Neural cell (in vitro differentiated cells): ENCODE measurements around the gene F13A1. TPM values are rescaled to one million over a fixed set of nuclear protein-coding genes. Genes with fewer than 3 reads are reported as not detected.

Source experiments
- H2AFZ ChIP-seq: fragments of 200-600, 300-800 bp; sonication (generic), shearing (Covaris generic); 2 replicates; pipeline ENCODE4 v1.6.0; 2014; ENCODE audit warnings: low read depth, mild to moderate bottlenecking, antibody characterized with exemption, low read length, moderate library complexity
- H3F3A ChIP-seq: fragments of 200-600 bp; shearing (Covaris generic); 2 replicates; pipeline ENCODE4 v1.6.1; 2016; ENCODE audit warnings: mild to moderate bottlenecking, moderate library complexity, mixed read lengths, antibody characterized with exemption, low read length; ENCODE audit not compliant: insufficient read depth, poor library complexity, severe bottlenecking
- H3K27ac ChIP-seq: fragments of 200-600, 300-800 bp; sonication (generic), shearing (Covaris generic); 2 replicates; pipeline ENCODE4 v1.5.1; 2014; ENCODE audit warnings: mild to moderate bottlenecking, low read length, moderate library complexity
- H3K27me3 ChIP-seq: fragments of 300-800, 200-600 bp; sonication (generic), shearing (Covaris generic); 2 replicates; pipeline ENCODE4 v1.6.0; 2014; ENCODE audit warnings: mild to moderate bottlenecking, low read depth, low read length, moderate library complexity; ENCODE audit not compliant: insufficient read depth
- H3K36me3 ChIP-seq: fragments of 300-800, 200-600 bp; sonication (generic), shearing (Covaris generic); 2 replicates; pipeline ENCODE4 v1.5.1; 2014; ENCODE audit warnings: mild to moderate bottlenecking, antibody characterized with exemption, low read length, moderate library complexity; ENCODE audit not compliant: insufficient read depth
- H3K4me2 ChIP-seq: fragments of 300-800, 200-600 bp; sonication (generic), shearing (Covaris generic); 2 replicates; pipeline ENCODE4 v1.6.0; 2014; ENCODE audit warnings: mild to moderate bottlenecking, low read length
- H3K4me3 ChIP-seq: fragments of 300-800, 200-600 bp; sonication (generic), shearing (Covaris generic); 2 replicates; pipeline ENCODE4 v1.5.1; 2014; ENCODE audit warnings: mild to moderate bottlenecking, low read length, moderate library complexity
- H3K79me2 ChIP-seq: fragments of 200-600 bp; shearing (Covaris generic); replicated peaks from 2 replicates; pipeline ENCODE4 v1.6.0; 2014; ENCODE audit warnings: mild to moderate bottlenecking, low read length, moderate library complexity; ENCODE audit not compliant: insufficient read depth
- H3K9ac ChIP-seq: fragments of 300-800, 200-600 bp; sonication (generic), shearing (Covaris generic); 2 replicates; pipeline ENCODE4 v1.6.1; 2016; ENCODE audit warnings: mild to moderate bottlenecking, low read length, mixed read lengths
- H3K9me2 ChIP-seq: fragments of 200-600 bp; shearing (Covaris generic); 2 replicates; pipeline ENCODE4 v1.6.1; 2016; ENCODE audit warnings: mild to moderate bottlenecking, low read length, mixed read lengths; ENCODE audit not compliant: insufficient read depth
- H3K9me3 ChIP-seq: fragments of 200-600, 300-800 bp; sonication (generic), shearing (Covaris generic); 2 replicates; pipeline ENCODE4 v1.6.1; 2016; ENCODE audit warnings: mild to moderate bottlenecking, mixed run types, low read length, moderate library complexity, mixed read lengths
- H4K20me1 ChIP-seq: fragments of 200-600 bp; shearing (Covaris generic); 2 replicates; pipeline ENCODE4 v1.6.1; 2016; ENCODE audit warnings: mild to moderate bottlenecking, mixed run types; ENCODE audit not compliant: insufficient read depth
- EP300 ChIP-seq: fragments of 450-650 bp; conservative IDR thresholded peaks from 2 replicates; pipeline ENCODE4 v1.6.1; 2014; ENCODE audit warnings: antibody characterized with exemption, mild to moderate bottlenecking, moderate library complexity; ENCODE audit not compliant: poor library complexity, severe bottlenecking
- MXI1 ChIP-seq: fragments of 450-650 bp; conservative IDR thresholded peaks from 2 replicates; pipeline ENCODE4 v1.6.1; 2014; ENCODE audit warnings: antibody characterized with exemption, mild to moderate bottlenecking; ENCODE audit not compliant: poor library complexity, severe bottlenecking
- POLR2AphosphoS5 ChIP-seq: IDR thresholded peaks from 2 replicates; pipeline ENCODE4 v1.6.1; 2012
- RAD21 ChIP-seq: fragments of 450-650 bp; conservative IDR thresholded peaks from 2 replicates; pipeline ENCODE4 v1.6.1; 2014; ENCODE audit warnings: antibody characterized with exemption, mild to moderate bottlenecking, moderate library complexity
- SMC3 ChIP-seq: fragments of 450-650 bp; conservative IDR thresholded peaks from 2 replicates; pipeline ENCODE4 v1.6.1; 2014; ENCODE audit warnings: antibody characterized with exemption, mild to moderate bottlenecking, moderate library complexity; ENCODE audit not compliant: poor library complexity
- TAF1 ChIP-seq: IDR thresholded peaks from 2 replicates; pipeline ENCODE4 v1.6.1; 2012; ENCODE audit warnings: low read depth
- polyA plus RNA-seq: library from polyadenylated mRNA; depleted of rRNA; stranded (reverse); fragments of >200 nt; gene quantifications from 2 replicates; pipeline ENCODE4 v1.2.3, GENCODE V29; 2014
- TF ChIP-seq, protein P1 (sequence below): IDR thresholded peaks from 2 replicates; pipeline ENCODE4 v1.6.1; 2012; ENCODE audit warnings: borderline replicate concordance
- TF ChIP-seq, protein P2 (sequence below): fragments of 450-650 bp; IDR thresholded peaks from 2 replicates; pipeline ENCODE4 v1.5.1; 2014; ENCODE audit warnings: antibody characterized with exemption, mild to moderate bottlenecking, moderate library complexity; ENCODE audit not compliant: poor library complexity, severe bottlenecking

Gene F13A1
- polyA plus RNA-seq, 1 donor from 2014 or later, result not detected

DNA sequence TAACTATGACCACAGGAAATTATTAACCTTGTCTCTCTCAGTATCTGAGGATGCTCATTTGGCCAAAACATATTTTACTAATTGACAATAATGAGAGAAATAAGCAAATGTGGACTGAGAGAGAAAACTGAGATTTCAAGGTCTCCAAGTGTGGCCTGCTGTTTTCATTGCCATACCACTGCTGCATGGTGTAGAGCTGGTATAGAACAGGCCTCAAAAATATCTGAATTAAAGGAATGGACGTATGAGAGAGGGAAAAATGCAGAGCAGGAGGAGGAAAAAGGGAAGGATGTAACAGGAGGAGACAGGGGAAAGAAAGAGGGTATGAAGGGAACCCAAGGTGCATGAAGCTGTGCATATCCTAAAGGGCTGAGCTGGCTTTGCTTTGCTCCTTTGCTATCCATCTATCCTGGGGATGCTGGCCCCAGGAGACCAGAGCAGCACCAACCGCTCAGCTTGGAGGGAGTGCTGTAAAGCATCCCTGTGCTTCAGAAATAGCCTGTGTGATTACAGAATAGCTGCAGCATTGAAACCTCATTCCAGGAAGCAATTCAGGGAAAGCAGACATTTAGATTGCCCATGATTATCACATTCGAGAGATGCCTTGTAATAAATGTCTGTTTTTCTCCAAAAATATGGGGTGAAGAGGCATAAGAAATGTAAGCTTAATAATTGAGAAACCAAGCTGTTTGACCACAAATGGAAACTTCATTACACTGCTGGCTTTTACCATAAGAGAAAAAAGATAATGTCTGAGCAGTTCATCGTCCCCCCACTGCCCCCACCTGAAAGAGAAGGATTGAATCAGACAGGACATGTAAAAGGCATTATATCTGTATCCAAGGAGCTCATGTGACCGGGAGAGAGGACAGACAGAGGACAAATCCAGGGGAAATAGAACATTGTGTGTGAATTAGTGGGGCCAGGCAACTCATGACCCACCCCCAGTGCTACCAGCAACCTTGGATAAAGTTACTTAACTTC lies 80.6 kb downstream of the F13A1 start:
- Histone ChIP-seq H3K9ac (no peak overlapping the region), H3F3A (no peaks in the 10 kb centered on the region), H3K27me3 (no peaks in the 10 kb centered on the region), H3K27ac (peak overlapping the region; percentile 42), H4K20me1 (no peaks in the 10 kb centered on the region), H3K4me3 (peak overlapping the region; percentile 31), H3K36me3 (no peaks in the 10 kb centered on the region), H2AFZ (no peak overlapping the region), H3K9me2 (no peaks in the 10 kb centered on the region), H3K79me2 (no peaks in the 10 kb centered on the region), H3K9me3 (no peaks in the 10 kb centered on the region), H3K4me2 (peak overlapping the region; percentile 26)
- TF ChIP-seq, protein P1, sequence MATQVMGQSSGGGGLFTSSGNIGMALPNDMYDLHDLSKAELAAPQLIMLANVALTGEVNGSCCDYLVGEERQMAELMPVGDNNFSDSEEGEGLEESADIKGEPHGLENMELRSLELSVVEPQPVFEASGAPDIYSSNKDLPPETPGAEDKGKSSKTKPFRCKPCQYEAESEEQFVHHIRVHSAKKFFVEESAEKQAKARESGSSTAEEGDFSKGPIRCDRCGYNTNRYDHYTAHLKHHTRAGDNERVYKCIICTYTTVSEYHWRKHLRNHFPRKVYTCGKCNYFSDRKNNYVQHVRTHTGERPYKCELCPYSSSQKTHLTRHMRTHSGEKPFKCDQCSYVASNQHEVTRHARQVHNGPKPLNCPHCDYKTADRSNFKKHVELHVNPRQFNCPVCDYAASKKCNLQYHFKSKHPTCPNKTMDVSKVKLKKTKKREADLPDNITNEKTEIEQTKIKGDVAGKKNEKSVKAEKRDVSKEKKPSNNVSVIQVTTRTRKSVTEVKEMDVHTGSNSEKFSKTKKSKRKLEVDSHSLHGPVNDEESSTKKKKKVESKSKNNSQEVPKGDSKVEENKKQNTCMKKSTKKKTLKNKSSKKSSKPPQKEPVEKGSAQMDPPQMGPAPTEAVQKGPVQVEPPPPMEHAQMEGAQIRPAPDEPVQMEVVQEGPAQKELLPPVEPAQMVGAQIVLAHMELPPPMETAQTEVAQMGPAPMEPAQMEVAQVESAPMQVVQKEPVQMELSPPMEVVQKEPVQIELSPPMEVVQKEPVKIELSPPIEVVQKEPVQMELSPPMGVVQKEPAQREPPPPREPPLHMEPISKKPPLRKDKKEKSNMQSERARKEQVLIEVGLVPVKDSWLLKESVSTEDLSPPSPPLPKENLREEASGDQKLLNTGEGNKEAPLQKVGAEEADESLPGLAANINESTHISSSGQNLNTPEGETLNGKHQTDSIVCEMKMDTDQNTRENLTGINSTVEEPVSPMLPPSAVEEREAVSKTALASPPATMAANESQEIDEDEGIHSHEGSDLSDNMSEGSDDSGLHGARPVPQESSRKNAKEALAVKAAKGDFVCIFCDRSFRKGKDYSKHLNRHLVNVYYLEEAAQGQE, result peak; percentile 24
- TF ChIP-seq POLR2AphosphoS5, result peak; percentile 27
- no peak for TF ChIP-seq EP300

DNA sequence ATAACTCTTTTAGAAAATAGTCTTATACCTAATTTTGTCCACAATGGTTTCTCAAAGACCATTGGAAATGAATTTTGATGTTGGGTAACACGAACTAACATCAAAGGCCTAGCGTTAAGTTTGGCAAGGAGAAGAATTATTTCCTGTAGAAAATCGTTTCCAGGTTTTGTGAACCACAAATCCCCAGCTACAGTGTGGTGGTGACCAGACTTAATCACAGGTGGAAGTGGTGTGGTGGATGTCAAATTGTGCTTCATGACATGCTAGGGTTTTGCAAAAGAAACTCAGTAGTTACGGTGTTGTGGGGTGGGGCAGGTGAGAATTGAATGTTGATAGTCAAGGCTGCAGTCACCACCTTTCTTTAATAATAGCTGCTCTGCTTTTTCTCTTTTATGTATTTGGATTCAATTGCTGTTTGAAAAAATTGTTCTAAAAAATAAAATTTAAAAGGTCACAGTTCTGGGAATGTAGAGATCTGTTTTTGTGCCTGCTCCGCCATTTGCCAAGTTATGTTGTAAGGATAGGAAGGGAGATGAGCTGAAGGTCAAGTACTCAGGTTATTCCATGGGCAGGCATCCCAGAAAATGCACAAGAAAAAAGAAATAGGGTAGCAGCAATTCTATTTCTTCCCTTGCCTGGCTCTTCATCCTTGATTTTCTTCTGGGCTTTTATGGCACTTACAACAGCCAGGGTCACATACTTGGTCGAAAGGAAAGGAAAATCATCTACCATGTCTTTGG lies 83.6 kb downstream of the F13A1 start:
- Histone ChIP-seq H3K9ac (no peak overlapping the region), H4K20me1 (no peaks in the 10 kb centered on the region), H3K27me3 (no peaks in the 10 kb centered on the region), H3K4me3 (no peak overlapping the region), H3K79me2 (no peaks in the 10 kb centered on the region), H2AFZ (no peak overlapping the region), H3K9me2 (no peaks in the 10 kb centered on the region), H3F3A (no peaks in the 10 kb centered on the region), H3K4me2 (no peak overlapping the region), H3K9me3 (no peaks in the 10 kb centered on the region), H3K27ac (no peak overlapping the region), H3K36me3 (no peaks in the 10 kb centered on the region)
- TF ChIP-seq SMC3 (no peak), EP300 (no peak), TAF1 (no peak), MXI1 (no peak), POLR2AphosphoS5 (no peak), RAD21 (no peak)
- TF ChIP-seq, protein P2, sequence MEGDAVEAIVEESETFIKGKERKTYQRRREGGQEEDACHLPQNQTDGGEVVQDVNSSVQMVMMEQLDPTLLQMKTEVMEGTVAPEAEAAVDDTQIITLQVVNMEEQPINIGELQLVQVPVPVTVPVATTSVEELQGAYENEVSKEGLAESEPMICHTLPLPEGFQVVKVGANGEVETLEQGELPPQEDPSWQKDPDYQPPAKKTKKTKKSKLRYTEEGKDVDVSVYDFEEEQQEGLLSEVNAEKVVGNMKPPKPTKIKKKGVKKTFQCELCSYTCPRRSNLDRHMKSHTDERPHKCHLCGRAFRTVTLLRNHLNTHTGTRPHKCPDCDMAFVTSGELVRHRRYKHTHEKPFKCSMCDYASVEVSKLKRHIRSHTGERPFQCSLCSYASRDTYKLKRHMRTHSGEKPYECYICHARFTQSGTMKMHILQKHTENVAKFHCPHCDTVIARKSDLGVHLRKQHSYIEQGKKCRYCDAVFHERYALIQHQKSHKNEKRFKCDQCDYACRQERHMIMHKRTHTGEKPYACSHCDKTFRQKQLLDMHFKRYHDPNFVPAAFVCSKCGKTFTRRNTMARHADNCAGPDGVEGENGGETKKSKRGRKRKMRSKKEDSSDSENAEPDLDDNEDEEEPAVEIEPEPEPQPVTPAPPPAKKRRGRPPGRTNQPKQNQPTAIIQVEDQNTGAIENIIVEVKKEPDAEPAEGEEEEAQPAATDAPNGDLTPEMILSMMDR, result no peak
- TF ChIP-seq, protein P1, result no peak
